B cell (primary cell): ENCODE results near the gene SHE. TPM values are rescaled to one million over a fixed set of nuclear protein-coding genes. Genes with fewer than 3 reads are reported as not detected.

Experiments
- ATAC-seq: fragments of 200-7000 bp; cut with Tn5 transposase; one replicate; pipeline ENCODE4 v1.10.0; 2021; ENCODE audit warnings: low read depth, mild to moderate bottlenecking, moderate number of reproducible peaks, moderate library complexity
- CTCF ChIA-PET: fragments of 350-600 bp; sonication (Branson Sonifier 250); formaldehyde crosslinking; loops from one replicate; lab custom pipeline; 2021; ENCODE audit warnings: antibody characterized with exemption, inconsistent platforms; lab: Charles Lee
- POLR2A ChIA-PET: fragments of 350-600 bp; sonication (Branson Sonifier 250); formaldehyde crosslinking; loops from one replicate; lab custom pipeline; 2021; ENCODE audit warnings: antibody characterized with exemption; lab: Charles Lee
- DNase-seq: peaks from one replicate; pipeline ENCODE4 v3.0.0; 2013
- H2AFZ ChIP-seq: 2 replicates; pipeline ENCODE4 v1.6.1; 2012; ENCODE audit warnings: mild to moderate bottlenecking, low read depth, low read length; ENCODE audit not compliant: insufficient read depth, poor library complexity, severe bottlenecking
- H3K27ac ChIP-seq, 2 donors: 1 replicate in 1 of 2; 2 replicates in 1 of 2; pipeline ENCODE4 v1.5.1; 2012 to 2013; ENCODE audit warnings: low read length in 2 of 2, mild to moderate bottlenecking in 2 of 2, moderate library complexity in 1 of 2
- H3K27me3 ChIP-seq, 4 experiments: fragments of 200-600 bp in 1 of 4; sonication (generic) in 1 of 4; replicated peaks in 1 of 4; 1 replicate in 2 of 4; 2 replicates in 2 of 4; pipeline versions ENCODE4 v1.6.1 to v1.7.0; 2013 to 2016; ENCODE audit warnings: low read length in 3 of 4, mild to moderate bottlenecking in 2 of 4, mixed read lengths in 1 of 4, moderate library complexity in 1 of 4; ENCODE audit not compliant: insufficient read depth in 4 of 4, control insufficient read depth in 3 of 4; ENCODE audit errors: control extremely low read depth in 1 of 4
- H3K36me3 ChIP-seq, 2 experiments: replicated peaks in 1 of 2; 1 replicate in 1 of 2; 2 replicates in 1 of 2; pipeline versions ENCODE4 v1.6.1 to v1.7.1; 2013; ENCODE audit warnings: low read length in 1 of 2; ENCODE audit not compliant: insufficient read depth in 2 of 2, control insufficient read depth in 1 of 2; ENCODE audit errors: control extremely low read depth in 1 of 2, extremely low read depth in 1 of 2
- H3K4me1 ChIP-seq, 2 donors: fragments of 200-600 bp in 1 of 2; sonication (generic) in 1 of 2; 1 replicate in 1 of 2; 2 replicates in 1 of 2; pipeline versions ENCODE4 v1.5.1 to v1.6.1; 2013 to 2017; ENCODE audit warnings: low read length in 2 of 2; ENCODE audit not compliant: control insufficient read depth in 2 of 2, insufficient read depth in 2 of 2
- H3K4me2 ChIP-seq: replicated peaks from 2 replicates; pipeline ENCODE3; 2012; ENCODE audit warnings: mild to moderate bottlenecking, low read depth, low read length; ENCODE audit not compliant: poor library complexity, severe bottlenecking
- H3K4me3 ChIP-seq, 5 experiments: fragments of 200-600 bp in 1 of 5; sonication (generic) in 1 of 5; 1 replicate in 3 of 5; 2 replicates in 2 of 5; pipeline versions ENCODE4 v1.5.1 to v1.7.0; 2011 to 2016; ENCODE audit warnings: low read length in 4 of 5, mild to moderate bottlenecking in 4 of 5, low read depth in 2 of 5, control low read depth in 1 of 5, moderate library complexity in 1 of 5; ENCODE audit not compliant: insufficient read depth in 1 of 5; ENCODE audit errors: control extremely low read depth in 1 of 5, extremely low read depth in 1 of 5
- H3K79me2 ChIP-seq: fragments of 200-600 bp; sonication (generic); one replicate; pipeline ENCODE4 v1.6.0; 2016; ENCODE audit warnings: low read length; ENCODE audit not compliant: control insufficient read depth, insufficient read depth
- H3K9ac ChIP-seq: fragments of 200-600 bp; sonication (generic); 2 replicates; pipeline ENCODE4 v1.6.1; 2017; ENCODE audit warnings: mild to moderate bottlenecking, low read length, moderate library complexity
- H3K9me3 ChIP-seq, 3 donors: one replicate each; pipeline versions ENCODE4 v1.6.1 to v1.7.1; 2013; ENCODE audit warnings: low read length in 2 of 3; ENCODE audit not compliant: control insufficient read depth in 2 of 3, insufficient read depth in 1 of 3; ENCODE audit errors: control extremely low read depth in 1 of 3
- H4K20me1 ChIP-seq: 2 replicates; pipeline ENCODE4 v1.6.0; 2012; ENCODE audit warnings: mild to moderate bottlenecking, low read length; ENCODE audit not compliant: insufficient read depth, control insufficient read depth, poor library complexity, severe bottlenecking
- H3K27ac Mint-ChIP-seq: one replicate; pipeline ENCODE4 v1.8.0; 2021; ENCODE audit warnings: mixed read lengths
- H3K27me3 Mint-ChIP-seq: one replicate; pipeline ENCODE4 v1.8.0; 2021; ENCODE audit warnings: mixed read lengths
- H3K4me1 Mint-ChIP-seq: one replicate; pipeline ENCODE4 v1.8.0; 2021; ENCODE audit warnings: mixed read lengths
- H3K4me3 Mint-ChIP-seq: one replicate; pipeline ENCODE4 v1.8.0; 2021; ENCODE audit warnings: mixed read lengths
- H3K9me3 Mint-ChIP-seq: one replicate; pipeline ENCODE4 v1.8.0; 2022; ENCODE audit warnings: mixed read lengths; ENCODE audit not compliant: insufficient read depth
- CTCF ChIP-seq: fragments of 200-600 bp; IDR thresholded peaks from one replicate; pipeline ENCODE4 v1.8.0; 2022; ENCODE audit warnings: antibody characterized with exemption, mild to moderate bottlenecking
- EZH2 ChIP-seq: IDR thresholded peaks from 2 replicates; pipeline ENCODE4 v1.6.1; 2012; ENCODE audit warnings: borderline replicate concordance, low read depth, mild to moderate bottlenecking, moderate library complexity, low read length; ENCODE audit not compliant: insufficient read depth, poor library complexity, severe bottlenecking
- WGBS: methylation state at CpG from one replicate; pipeline ENCODE4 v1.1.5; 2013; ENCODE audit warnings: missing lambda C conversion rate; ENCODE audit not compliant: insufficient coverage; 5-methylcytosine and 5-hydroxymethylcytosine counted together
- intact Hi-C: fragments of 100-400 bp; cut with micrococcal nuclease; formaldehyde crosslinking; loops from one replicate; pipeline ENCODE4 v1.10.0; 2022
- polyA plus RNA-seq: library from polyadenylated mRNA; depleted of rRNA; stranded (reverse); fragments of >200 nt; gene quantifications from 2 replicates; pipeline ENCODE4 v1.2.3, GENCODE V29; 2012
- total RNA-seq, 2 donors: library from RNA; stranded (reverse); fragments of 120-200 nt in 1 of 2; gene quantifications; 1 replicate in 1 of 2; 2 replicates in 1 of 2; pipeline versions ENCODE4 v1.2.3 to v1.2.4, GENCODE V29; 2013 to 2022

Gene SHE
- total and polyA plus RNA-seq, 2 donors (not counting 1 experiment from before 2014, with no cell fraction given) = 0.01 TPM; not detected in 1

- 48% methylated on average over 4 of the region's 4 CpGs for WGBS
- Histone ChIP-seq H2AFZ (no peak overlapping the region), H3K9ac (no peak overlapping the region), H4K20me1 (no peaks in the 10 kb centered on the region), H3K27me3 (no peaks in the 10 kb centered on the region), H3K4me1 (peaks cover 0 to 5% of the 10 kb centered on the region in 2 donors), H3K27ac (no peak overlapping the region), H3K4me3 (no peak overlapping the region), H3K79me2 (no peaks in the 10 kb centered on the region), H3K36me3 (no peaks in the 10 kb centered on the region), H3K4me2 (no peak overlapping the region), H3K9me3 (no peaks in the 10 kb centered on the region)
- Mint-ChIP-seq H3K4me3 (no peak overlapping the region), H3K4me1 (peaks cover 13% of the 10 kb centered on the region), H3K27me3 (no peaks in the 10 kb centered on the region), H3K9me3 (no peaks in the 10 kb centered on the region), H3K27ac (no peak overlapping the region)
- DNase-seq = no peak
- intact Hi-C loops = no loop called here
- TF ChIP-seq CTCF (no peak), EZH2 (no peak)
- CTCF ChIA-PET = interaction anchor here (0.6 to 2.0 kb wide), 3 partner anchors 16 to 1761 kb away, joined by 3 to 4 read pairs (median 3); no protein-coding TSS in a partner anchor
- no peak for ATAC-seq
- POLR2A ChIA-PET = no interaction called here
These were observed 38.7 kb downstream of the SHE start for GRCh38 chr1:154463512-154463990.

- ChIA-PET POLR2A (no interaction called here), CTCF (no interaction called here)
- DNase-seq = no peak
- H3K9me3 Mint-ChIP-seq = no peaks in the 10 kb centered on the region
- no peak overlapping the region for H3K27ac Mint-ChIP-seq
- Histone ChIP-seq H3K9me3 (no peaks in the 10 kb centered on the region), H3K4me1 (no peaks in the 10 kb centered on the region), H4K20me1 (no peaks in the 10 kb centered on the region), H3K27me3 (no peaks in the 10 kb centered on the region), H3K36me3 (no peaks in the 10 kb centered on the region), H2AFZ (no peak overlapping the region), H3K4me2 (no peak overlapping the region), H3K4me3 (no peak overlapping the region), H3K79me2 (no peaks in the 10 kb centered on the region), H3K9ac (no peak overlapping the region), H3K27ac (no peak overlapping the region)
- ATAC-seq = no peak
- WGBS = 84% methylated on average over 12 of the region's 15 CpGs
- intact Hi-C loops = no loop called here
- H3K4me3 Mint-ChIP-seq = no peak overlapping the region
- no peaks in the 10 kb centered on the region for H3K27me3 Mint-ChIP-seq
- no peaks in the 10 kb centered on the region for H3K4me1 Mint-ChIP-seq
- no peak for TF ChIP-seq CTCF
- TF ChIP-seq EZH2 = no peak
These were observed 41.4 kb downstream of the SHE start for GRCh38 chr1:154460695-154461260.
